IPS DF 4.7 (cell line): Measurements from ENCODE around the gene IRF8.

Source experiments
- DNase-seq: peaks from one replicate; pipeline ENCODE4 v3.0.0-alpha.2; 2013; ENCODE audit warnings: low spot score; ENCODE audit errors: extremely low read depth

IRF8 gene

GRCh38 chr16:85913141-85913601 lies 14.2 kb downstream of the IRF8 start:
- DNase-seq: no peak

- no peak for DNase-seq
These were observed 14.9 kb downstream of the IRF8 start for GRCh38 chr16:85913688-85914422.

GRCh38 chr16:85914423-85914794 lies 15.4 kb downstream of the IRF8 start:
- DNase-seq: no peak

- no peak for DNase-seq
These were observed 16.3 kb downstream of the IRF8 start for GRCh38 chr16:85915125-85915845.

DNA sequence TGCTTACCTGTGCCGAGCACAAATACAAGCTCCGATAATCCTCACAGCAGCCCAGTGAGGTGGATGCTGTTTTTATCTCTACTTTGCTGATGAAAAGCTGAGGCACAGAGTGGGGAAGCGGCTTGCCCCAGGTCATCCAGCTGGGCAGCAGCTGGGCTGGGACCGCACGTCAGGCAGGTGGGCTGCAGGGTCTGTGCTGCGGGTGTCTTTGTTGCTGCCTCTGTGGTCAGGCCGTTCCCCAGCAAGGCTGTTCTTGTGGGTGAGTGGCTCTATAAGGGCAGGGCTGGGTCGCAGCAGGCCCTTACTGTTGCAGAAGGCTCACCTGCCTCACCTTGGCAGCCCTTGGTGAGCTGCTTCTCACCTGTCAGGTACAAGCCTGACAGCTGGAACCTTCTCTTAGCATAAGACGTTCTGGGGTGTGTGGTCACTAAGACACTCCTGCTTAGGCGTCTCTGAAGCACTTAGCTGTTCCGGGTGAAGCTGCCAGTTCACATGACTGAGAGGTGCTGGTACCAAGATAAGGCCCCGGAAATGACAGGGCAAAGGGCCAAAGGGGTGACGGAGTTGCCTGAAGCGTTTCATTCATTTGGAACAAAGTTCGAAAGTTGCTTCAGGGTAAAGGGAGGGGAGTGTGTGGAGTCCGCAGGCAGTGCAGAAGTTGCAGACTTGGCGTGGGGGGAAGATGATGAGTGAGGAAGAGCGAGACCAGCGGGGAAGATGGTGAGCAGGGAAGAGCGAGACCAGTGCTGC lies 17.4 kb downstream of the IRF8 start:
- no peak for DNase-seq

DNA sequence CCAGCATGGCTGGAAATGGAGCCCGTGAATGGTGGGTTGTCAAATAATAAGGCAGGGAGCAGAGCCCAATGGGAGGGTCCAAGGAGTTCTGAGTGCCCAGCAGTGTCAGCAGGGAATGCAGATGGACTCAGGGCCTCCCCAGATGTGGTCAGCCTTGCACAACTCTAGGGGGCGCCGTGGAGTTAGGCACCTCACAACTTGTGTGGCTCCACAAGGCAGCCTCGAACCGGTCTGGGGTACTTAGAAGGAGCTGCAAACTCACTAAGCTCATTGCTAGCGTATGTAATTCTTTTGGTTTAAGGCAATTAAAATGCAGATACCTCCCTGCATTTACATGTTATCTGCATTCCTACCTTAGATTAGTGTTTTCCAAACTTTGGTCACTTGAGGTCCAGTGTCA lies 18.1 kb downstream of the IRF8 start:
- DNase-seq: no peak

DNA sequence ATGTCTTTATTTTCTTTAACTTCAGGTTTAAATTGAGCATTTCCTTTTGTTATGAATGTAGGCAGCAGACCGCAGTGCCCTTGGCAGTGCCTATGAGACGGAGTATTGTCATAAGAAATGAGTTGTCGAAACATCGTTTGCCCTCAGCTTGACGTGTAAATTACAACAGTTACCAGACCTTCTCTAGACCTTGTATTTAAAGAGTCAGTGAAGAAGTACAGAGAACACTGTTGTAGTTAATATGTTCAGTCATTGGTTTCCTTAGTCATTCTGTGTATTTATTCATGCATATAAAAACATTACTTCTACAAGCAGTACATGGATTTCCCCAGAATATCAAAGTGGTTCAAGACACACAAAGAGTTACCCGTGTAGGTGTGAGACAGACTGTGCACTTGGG lies 19.0 kb downstream of the IRF8 start:
- no peak for DNase-seq

DNA sequence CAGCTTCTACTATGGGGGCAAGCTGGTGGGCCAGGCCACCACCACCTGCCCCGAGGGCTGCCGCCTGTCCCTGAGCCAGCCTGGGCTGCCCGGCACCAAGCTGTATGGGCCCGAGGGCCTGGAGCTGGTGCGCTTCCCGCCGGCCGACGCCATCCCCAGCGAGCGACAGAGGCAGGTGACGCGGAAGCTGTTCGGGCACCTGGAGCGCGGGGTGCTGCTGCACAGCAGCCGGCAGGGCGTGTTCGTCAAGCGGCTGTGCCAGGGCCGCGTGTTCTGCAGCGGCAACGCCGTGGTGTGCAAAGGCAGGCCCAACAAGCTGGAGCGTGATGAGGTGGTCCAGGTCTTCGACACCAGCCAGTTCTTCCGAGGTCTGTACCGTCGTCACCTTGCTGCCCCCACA lies 19.5 kb downstream of the IRF8 start:
- no peak for DNase-seq

DNA sequence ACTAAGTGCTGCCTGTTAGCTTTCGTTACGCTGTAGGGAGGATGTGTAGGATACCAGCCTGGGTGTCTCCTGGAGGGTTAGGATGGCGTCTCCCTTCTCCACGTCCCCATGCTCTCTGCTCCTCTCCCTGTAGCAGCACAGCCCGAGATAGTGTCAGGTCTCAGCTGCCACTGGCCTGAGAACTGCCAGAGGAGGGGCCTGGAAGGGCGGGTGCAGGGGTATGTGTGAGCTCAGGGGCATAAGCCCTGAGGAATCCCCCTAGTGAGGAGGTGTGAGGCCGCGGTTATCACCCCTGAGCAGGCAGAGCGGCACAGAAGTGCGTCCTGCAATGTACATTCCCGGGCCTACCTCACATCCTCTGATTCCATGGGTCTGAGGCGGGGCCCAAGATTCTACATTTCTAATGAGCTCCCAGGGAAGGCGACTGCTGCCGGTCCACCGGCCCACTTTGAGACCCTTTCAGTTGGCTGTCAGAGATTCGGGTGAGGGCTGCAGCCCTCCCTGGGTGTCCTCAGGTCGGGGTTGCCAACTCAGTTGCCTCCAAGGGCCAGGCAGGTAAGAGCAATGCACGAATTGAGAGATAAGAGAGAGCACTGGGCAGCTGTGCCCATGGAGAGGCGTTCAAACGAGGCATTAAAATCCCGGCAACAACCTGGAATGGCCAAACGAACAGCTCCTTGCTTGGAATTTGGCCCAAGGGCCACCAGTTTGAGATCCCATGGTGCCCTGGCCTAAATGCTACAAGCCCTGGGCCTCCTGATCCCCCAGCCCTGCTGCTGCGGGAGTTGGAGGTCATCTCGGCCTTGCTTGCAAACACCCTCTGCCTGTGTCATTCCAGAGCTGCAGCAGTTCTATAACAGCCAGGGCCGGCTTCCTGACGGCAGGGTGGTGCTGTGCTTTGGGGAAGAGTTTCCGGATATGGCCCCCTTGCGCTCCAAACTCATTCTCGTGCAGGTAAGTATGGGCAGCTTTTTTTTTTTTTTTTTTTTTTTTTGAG lies 20.6 kb downstream of the IRF8 start:
- DNase-seq: no peak

- DNase-seq: no peak
These were observed 22.1 kb downstream of the IRF8 start for GRCh38 chr16:85921026-85921425.

- DNase-seq: no peak
These were observed 24.4 kb downstream of the IRF8 start for GRCh38 chr16:85923153-85924021.

DNA sequence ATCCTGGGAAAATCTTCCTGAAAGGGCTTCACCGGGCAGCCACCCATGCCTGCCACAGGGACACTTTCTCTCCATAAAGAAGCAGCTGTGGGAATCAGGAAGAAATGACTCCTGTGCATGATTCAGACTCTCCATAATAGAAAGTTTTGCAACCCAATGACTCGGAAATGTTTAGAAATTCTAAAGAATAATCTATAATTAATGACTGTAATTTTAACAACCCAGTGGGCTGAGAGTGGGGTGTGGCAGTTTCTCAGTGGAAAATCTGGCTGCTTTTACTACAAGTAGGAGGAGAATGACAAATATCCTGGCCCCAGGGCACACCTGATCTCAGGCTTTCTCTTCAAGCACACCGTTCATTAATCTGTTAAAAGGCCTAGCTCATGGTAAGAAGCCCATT lies 25.7 kb downstream of the IRF8 start:
- DNase-seq: no peak

- DNase-seq: no peak
These were observed 27.4 kb downstream of the IRF8 start for GRCh38 chr16:85926370-85926769.

- no peak for DNase-seq
These were observed 28.4 kb downstream of the IRF8 start for GRCh38 chr16:85927371-85927770.

DNA sequence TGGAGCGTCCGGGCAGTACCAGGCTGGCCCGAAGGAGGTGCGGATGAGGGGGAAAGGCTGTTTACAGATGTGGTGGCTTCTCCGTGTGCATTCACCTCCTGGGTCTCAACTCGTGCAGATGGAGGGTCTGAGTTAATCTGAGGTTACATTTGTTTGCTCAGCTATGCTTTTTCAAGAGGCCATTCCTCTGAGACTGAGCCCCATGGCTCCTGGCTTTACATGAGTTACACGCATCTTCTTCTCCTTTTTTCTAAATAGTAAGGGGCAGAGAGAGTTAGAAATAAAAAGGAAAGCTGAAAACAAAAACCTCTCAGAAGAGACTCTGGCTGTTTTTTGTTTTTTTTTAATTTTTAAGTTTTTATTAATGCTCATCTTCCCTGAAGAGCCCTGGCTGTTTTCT lies 29.0 kb downstream of the IRF8 start:
- DNase-seq: no peak

DNA sequence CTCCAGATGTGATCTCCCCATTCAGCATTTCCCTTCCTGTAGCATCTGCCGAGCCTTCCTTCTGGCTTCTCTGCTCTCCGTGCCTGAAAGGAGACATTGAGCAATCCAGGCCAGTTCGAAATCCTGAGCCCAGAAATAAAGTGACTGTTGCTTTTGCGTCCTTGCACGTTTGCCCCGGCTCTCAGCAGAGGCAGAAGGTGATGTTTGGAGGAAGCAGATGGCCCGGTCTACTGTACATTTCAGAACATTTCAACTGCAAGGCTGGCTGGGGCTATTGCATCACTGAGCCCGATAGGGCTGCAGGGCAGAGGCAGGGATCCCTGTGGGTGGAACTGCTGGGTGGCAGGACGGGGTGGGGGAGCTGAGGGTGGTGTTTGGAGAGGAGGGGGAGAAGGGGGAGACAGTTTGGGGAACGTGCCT lies 29.4 kb downstream of the IRF8 start:
- no peak for DNase-seq

DNA sequence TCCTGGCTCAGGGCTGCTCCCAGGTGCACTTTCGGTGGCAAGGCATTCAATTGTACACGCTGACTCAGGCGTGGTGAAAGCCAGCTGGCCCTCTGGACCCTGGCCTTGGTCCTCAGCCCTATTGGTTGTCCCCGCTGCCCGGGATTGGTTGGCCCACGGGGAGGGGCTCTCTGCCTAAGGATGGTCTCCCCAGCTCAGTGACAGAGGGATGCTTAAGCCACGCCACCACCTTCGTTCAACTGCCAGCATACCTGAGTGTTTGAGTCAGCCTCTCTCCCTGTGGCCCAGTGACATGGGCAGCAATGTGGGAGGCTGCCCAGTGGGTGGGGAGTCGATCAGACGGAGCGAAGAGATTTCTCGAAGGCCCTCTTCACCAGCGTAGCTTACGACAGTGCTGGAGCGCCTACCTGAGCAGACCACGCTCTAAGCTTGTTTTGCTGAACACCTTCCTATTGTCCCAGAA lies 30.3 kb downstream of the IRF8 start:
- DNase-seq: no peak

GRCh38 chr16:85930301-85930700 lies 31.3 kb downstream of the IRF8 start:
- DNase-seq: no peak

- DNase-seq: no peak
These were observed 32.8 kb downstream of the IRF8 start for GRCh38 chr16:85931596-85932402.
